HCT116 (cell line): ENCODE measurements around the gene TRIM5. TPM values are rescaled to one million over a fixed set of nuclear protein-coding genes. Genes with fewer than 3 reads are reported as not detected.

Experiments
- ATAC-seq: fragments of 200-7000 bp; cut with Tn5 transposase; 2 replicates; pipeline ENCODE4 v1.9.1; 2020; ENCODE audit warnings: mild to moderate bottlenecking, moderate library complexity
- BruUV-seq: library from RNA; stranded (reverse); fragments of 400-500 nt; replicated peaks from 2 replicates; lab custom pipeline; 2021; lab: Mats Ljungman, UMichigan
- CTCF ChIA-PET: fragments of 300-600 bp; sonication (Branson Sonifier 250); formaldehyde crosslinking; loops from one replicate; lab custom pipeline; 2021; ENCODE audit warnings: antibody characterized with exemption; lab: Charles Lee
- POLR2A ChIA-PET: fragments of 300-600, 350-600 bp; sonication (Branson Sonifier 250); formaldehyde crosslinking; loops from one replicate; lab custom pipeline; 2021; ENCODE audit warnings: antibody characterized with exemption; lab: Charles Lee
- RAD21 ChIA-PET, 2 experiments: fragments of 300-600 bp; sonication (Branson Sonifier 250); formaldehyde crosslinking; loops; one replicate each; lab custom pipeline; 2023; ENCODE audit warnings: low total read pairs in 2 of 2; ENCODE audit not compliant: uncharacterized antibody in 2 of 2, unreplicated experiment in 2 of 2, low non-redundant PET in 1 of 2; lab: Charles Lee
- DNase-seq: peaks from one replicate; pipeline ENCODE4 v3.0.0-alpha.2; 2010; ENCODE audit warnings: low read depth, low spot score
- H2AFZ ChIP-seq: fragments of 200-600 bp; shearing (Covaris generic), sonication (generic); 2 replicates; pipeline ENCODE4 v1.6.1; 2017; ENCODE audit warnings: low read depth, mixed run types, mixed read lengths, antibody characterized with exemption, low read length; ENCODE audit not compliant: poor library complexity, severe bottlenecking
- H3K27ac ChIP-seq: 2 replicates; pipeline ENCODE4 v1.5.1; 2012; ENCODE audit warnings: low read depth, low read length
- H3K27me3 ChIP-seq: fragments of 200-600 bp; sonication (generic); 2 replicates; pipeline ENCODE4 v1.6.1; 2016; ENCODE audit warnings: mixed run types, low read length, mixed read lengths; ENCODE audit not compliant: insufficient read depth
- H3K36me3 ChIP-seq, 2 experiments: fragments of 200-500 bp in 1 of 2; fragments of 200-600 bp in 1 of 2; sonication (Bioruptor generic) in 1 of 2; sonication (generic) in 1 of 2; 2 replicates each; pipeline versions ENCODE4 v1.5.1 to v1.6.1; 2014 to 2016; ENCODE audit warnings: low read length in 2 of 2, inconsistent platforms in 1 of 2, mixed read lengths in 1 of 2, mixed run types in 1 of 2; ENCODE audit not compliant: insufficient read depth in 2 of 2, control insufficient read depth in 1 of 2
- H3K4me1 ChIP-seq, 2 experiments: fragments of 200-600 bp in 1 of 2; sonication (generic) in 1 of 2; 2 replicates each; pipeline versions ENCODE4 v1.5.1 to v1.6.1; 2012 to 2017; ENCODE audit warnings: low read length in 2 of 2, inconsistent platforms in 1 of 2, mild to moderate bottlenecking in 1 of 2, mixed read lengths in 1 of 2, mixed run types in 1 of 2, moderate library complexity in 1 of 2; ENCODE audit not compliant: insufficient read depth in 2 of 2, control insufficient read depth in 1 of 2
- H3K4me2 ChIP-seq: fragments of 200-600 bp; sonication (generic); 2 replicates; pipeline ENCODE4 v1.6.1; 2017; ENCODE audit warnings: mixed run types, low read length, mixed read lengths
- H3K4me3 ChIP-seq, 2 experiments: fragments of 200-600 bp in 1 of 2; sonication (generic) in 1 of 2; replicated peaks in 1 of 2; 2 replicates each; pipeline ENCODE4 v1.5.1; 2011 to 2016; ENCODE audit warnings: low read length in 2 of 2, control low read depth in 1 of 2, low read depth in 1 of 2, mild to moderate bottlenecking in 1 of 2, mixed read lengths in 1 of 2, mixed run types in 1 of 2
- H3K79me2 ChIP-seq: fragments of 200-600 bp; sonication (generic); 2 replicates; pipeline ENCODE4 v1.6.1; 2017; ENCODE audit warnings: mild to moderate bottlenecking, mixed run types, low read length, moderate library complexity, mixed read lengths; ENCODE audit not compliant: insufficient read depth
- H3K9ac ChIP-seq: fragments of 200-600 bp; sonication (generic); 2 replicates; pipeline ENCODE4 v1.6.1; 2016; ENCODE audit warnings: low read length, mixed read lengths
- H3K9me2 ChIP-seq: fragments of 200-600 bp; sonication (generic), shearing (Covaris generic); 2 replicates; pipeline ENCODE4 v1.6.1; 2017; ENCODE audit warnings: mixed run types, mild to moderate bottlenecking, moderate library complexity; ENCODE audit not compliant: insufficient read depth
- H3K9me3 ChIP-seq, 2 experiments: fragments of 200-500 bp in 1 of 2; fragments of 200-600 bp in 1 of 2; sonication (Bioruptor generic) in 1 of 2; sonication (generic) in 1 of 2; 2 replicates each; pipeline ENCODE4 v1.6.1; 2014 to 2017; ENCODE audit warnings: low read length in 2 of 2, mixed read lengths in 2 of 2, inconsistent platforms in 1 of 2, low read depth in 1 of 2, mild to moderate bottlenecking in 1 of 2, mixed run types in 1 of 2, moderate library complexity in 1 of 2; ENCODE audit not compliant: control insufficient read depth in 1 of 2, insufficient read depth in 1 of 2
- H4K20me1 ChIP-seq: fragments of 200-600 bp; sonication (generic), shearing (Covaris generic); 2 replicates; pipeline ENCODE4 v1.6.1; 2017; ENCODE audit warnings: mixed run types, mild to moderate bottlenecking, moderate library complexity; ENCODE audit not compliant: insufficient read depth
- EZH2 ChIP-seq: fragments of 200-600 bp; sonication (generic); IDR thresholded peaks from 2 replicates; pipeline ENCODE4 v1.6.1; 2017; ENCODE audit warnings: antibody characterized with exemption, mixed run types
- EZH2phosphoT487 ChIP-seq: fragments of 200-600 bp; IDR thresholded peaks from 2 replicates; pipeline ENCODE4 v1.6.1; 2018; ENCODE audit warnings: antibody characterized with exemption, borderline replicate concordance
- FOSL1 ChIP-seq: IDR thresholded peaks from 2 replicates; pipeline ENCODE4 v1.6.1; 2012; ENCODE audit warnings: low read depth
- JUND ChIP-seq: IDR thresholded peaks from 2 replicates; pipeline ENCODE4 v1.6.1; 2012
- MAX ChIP-seq: IDR thresholded peaks from 2 replicates; pipeline ENCODE4 v1.6.1; 2012
- POLR2A ChIP-seq: IDR thresholded peaks from 2 replicates; pipeline ENCODE4 v1.7.0; 2011; ENCODE audit warnings: borderline replicate concordance; ENCODE audit not compliant: insufficient read depth, insufficient read length; ENCODE audit errors: extremely low read depth
- RAD21 ChIP-seq: IDR thresholded peaks from 2 replicates; pipeline ENCODE4 v1.6.1; 2012; ENCODE audit warnings: low read depth, mild to moderate bottlenecking
- REST ChIP-seq: IDR thresholded peaks from 2 replicates; pipeline ENCODE4 v1.6.1; 2012; ENCODE audit warnings: low read depth
- SIN3A ChIP-seq: IDR thresholded peaks from 2 replicates; pipeline ENCODE4 v1.6.1; 2012; ENCODE audit warnings: low read depth
- SRF ChIP-seq: IDR thresholded peaks from 2 replicates; pipeline ENCODE4 v1.6.1; 2012; ENCODE audit warnings: low read depth
- ZNF274 ChIP-seq: fragments of 200-500 bp; sonication (Bioruptor generic); IDR thresholded peaks from 2 replicates; pipeline ENCODE4 v1.6.1; 2014; ENCODE audit warnings: mild to moderate bottlenecking, low read depth, low read length, inconsistent platforms
- intact Hi-C: fragments of 100-400 bp; cut with micrococcal nuclease; formaldehyde crosslinking; loops from 2 replicates; pipeline ENCODE4 v1.10.0; 2022
- total RNA-seq: library from RNA; stranded (reverse); gene quantifications from one replicate; pipeline ENCODE4 v1.2.1, GENCODE V29; 2021; ENCODE audit not compliant: unreplicated experiment

TRIM5 gene
- total RNA-seq, 1 experiment from 2014 or later: 13.7 TPM

GRCh38 chr11:5688482-5688881 is 3.6 kb upstream of the TRIM5 start (continued):
- no peak for TF ChIP-seq EZH2phosphoT487

GRCh38 chr11:5686426-5686825 is 1.6 kb upstream of the TRIM5 start:
- no peak overlapping the region for H2AFZ ChIP-seq
- ATAC-seq: no peak
- no peaks in the 10 kb centered on the region for H4K20me1 ChIP-seq
- no peak overlapping the region for H3K9ac ChIP-seq
- no peaks in the 10 kb centered on the region for H3K9me2 ChIP-seq
- H3K27ac ChIP-seq: no peak overlapping the region
- no peak for DNase-seq
- H3K36me3 ChIP-seq: no peaks in the 10 kb centered on the region
- no peaks in the 10 kb centered on the region for H3K27me3 ChIP-seq
- RAD21 ChIA-PET: no interaction called here
- H3K4me3 ChIP-seq: no peak overlapping the region
- H3K4me2 ChIP-seq: no peak overlapping the region
- peaks cover 4 to 13% of the 10 kb centered on the region in 2 experiments; a peak in 2 of 4 replicates for H3K4me1 ChIP-seq
- CTCF ChIA-PET: no interaction called here
- no peaks in the 10 kb centered on the region for H3K9me3 ChIP-seq
- POLR2A ChIA-PET: no interaction called here
- BruUV-seq: no TSS peak
- intact Hi-C loops: loop anchor here (10.0 kb wide), 1 partner anchor 638 kb away; the partner anchor contains the start of gene CAVIN3
- no peaks in the 10 kb centered on the region for H3K79me2 ChIP-seq
- TF ChIP-seq REST: no peak
- no peak for TF ChIP-seq POLR2A
- no peak for TF ChIP-seq EZH2
- no peak for TF ChIP-seq ZNF274
- TF ChIP-seq RAD21: no peak
- no peak for TF ChIP-seq JUND
- TF ChIP-seq SRF: no peak
- TF ChIP-seq FOSL1: no peak
- TF ChIP-seq MAX: no peak
- TF ChIP-seq SIN3A: no peak
